NCI-H2196 treated with DMSO at 0.1 percent for 48 hours (cell line): Measurements from ENCODE around the gene GDF15.

Experiments
- DNase-seq: peaks from one replicate; lab custom pipeline; 2025; ENCODE audit not compliant: unreplicated experiment; lab: John Stamatoyannopoulos, UW

Gene GDF15

DNA sequence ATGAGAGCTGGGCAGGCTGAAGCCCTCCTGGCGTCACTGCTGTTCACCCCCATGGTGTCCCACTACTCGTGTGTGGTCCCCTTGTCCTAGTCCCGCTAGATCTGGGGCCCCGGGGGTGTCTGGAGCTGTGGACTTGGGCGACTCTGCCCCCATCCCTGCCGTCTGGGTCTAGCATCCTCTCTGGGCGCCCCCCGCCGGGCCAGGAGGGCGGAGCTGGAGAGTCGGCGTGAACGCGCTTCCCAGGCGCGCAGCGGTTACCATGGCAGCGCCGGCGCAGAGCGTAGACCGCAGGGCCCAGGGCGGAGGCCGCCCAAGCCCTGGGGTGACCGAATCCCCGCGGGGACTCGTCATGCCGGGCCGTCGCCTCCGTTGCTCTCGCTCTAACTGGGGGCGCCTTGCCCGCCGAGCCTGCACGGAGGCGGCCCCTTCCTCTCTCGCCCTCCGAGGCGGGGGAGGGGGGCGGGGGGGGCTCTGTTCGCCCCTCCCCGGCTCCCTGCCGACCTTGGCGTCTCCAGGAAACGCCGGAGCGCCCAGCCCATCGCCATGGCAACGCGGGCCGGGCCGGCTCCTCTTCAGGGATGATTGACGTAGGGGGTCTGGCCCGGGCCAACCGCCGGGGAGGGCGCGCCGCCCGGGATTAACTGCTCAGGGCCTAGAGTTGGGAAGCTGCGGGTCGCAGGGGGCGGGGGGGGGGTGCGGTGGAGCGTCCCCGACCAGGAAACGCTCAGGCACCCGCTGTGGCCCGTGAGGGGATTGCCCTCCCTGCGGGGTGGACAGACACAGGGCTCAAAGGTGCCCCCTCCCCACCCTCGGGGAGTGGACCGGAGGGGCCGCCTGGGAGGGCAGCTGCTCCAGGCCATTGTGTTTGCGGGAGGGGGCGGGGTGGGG is 43.1 kb downstream of the GDF15 start:
- peak; percentile 76 for DNase-seq

DNA sequence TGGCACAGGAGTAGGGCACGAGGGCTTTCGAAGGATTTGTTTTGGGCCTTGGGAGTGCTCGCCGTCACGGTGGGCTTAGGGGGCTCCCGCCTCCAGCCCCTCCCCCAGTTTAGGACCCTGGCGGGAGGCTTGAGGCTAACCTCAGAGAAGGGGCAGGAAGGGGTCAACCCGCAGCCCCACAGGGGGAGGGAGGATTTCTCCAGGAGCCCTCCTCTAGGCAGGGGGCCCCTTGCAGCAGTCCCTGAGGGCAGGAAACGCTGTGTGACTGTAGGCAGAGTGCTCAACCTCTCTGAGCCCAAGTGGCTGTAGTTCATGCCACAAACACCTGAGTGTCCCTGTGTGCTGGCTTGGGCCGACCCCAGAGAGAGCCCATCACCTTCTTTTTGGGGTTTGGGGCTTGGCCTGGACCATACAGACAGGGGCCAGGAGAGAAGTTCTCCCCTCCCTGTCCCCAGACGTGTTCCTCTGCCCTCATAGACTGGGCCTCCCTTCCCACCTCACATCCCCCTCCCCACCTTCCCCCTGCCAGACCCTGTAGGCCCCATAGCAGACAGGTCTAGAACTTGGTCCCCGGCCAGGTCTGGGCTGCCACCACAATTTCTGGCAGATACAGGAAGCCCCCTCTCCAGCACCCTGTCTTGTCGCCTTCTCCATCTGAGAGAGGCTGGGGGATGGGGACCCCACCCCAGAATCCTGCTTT is 43.9 kb downstream of the GDF15 start:
- DNase-seq: no peak

DNA sequence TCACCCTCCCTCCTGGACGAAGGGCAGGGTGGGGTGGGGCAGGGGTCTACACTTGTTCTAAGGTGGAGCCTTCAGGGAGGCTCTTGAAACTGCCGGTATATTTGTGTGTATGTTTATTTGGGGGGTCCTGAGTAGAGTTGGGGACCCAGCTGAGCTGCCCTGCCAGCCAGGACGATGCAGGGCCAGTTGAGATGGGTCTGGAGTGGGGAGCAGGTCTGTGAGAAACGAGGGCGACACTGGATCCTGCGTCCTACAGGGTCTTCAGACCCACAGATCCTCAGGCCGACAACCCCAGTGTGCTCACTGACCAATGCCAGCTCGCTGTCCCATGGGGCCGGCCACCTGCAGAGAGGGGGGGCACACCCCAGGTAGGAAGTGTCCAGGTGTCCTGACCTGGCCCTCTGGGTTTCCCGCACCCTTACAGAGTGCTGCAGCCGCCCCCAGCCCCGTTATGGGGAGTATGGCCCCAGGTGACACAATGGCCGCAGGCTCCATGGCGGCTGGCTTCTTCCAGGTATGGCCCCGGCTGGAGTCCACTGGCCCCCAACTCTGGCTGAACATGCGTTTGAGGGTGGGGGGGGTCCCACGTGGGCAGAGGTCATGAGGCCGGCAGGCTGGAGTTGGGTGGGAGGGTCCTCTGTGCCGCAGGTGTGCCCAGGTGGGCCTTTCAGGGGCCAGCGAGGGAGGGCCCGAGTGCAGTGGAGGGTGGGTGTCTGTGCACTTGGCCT is 44.6 kb downstream of the GDF15 start:
- DNase-seq: no peak

DNA sequence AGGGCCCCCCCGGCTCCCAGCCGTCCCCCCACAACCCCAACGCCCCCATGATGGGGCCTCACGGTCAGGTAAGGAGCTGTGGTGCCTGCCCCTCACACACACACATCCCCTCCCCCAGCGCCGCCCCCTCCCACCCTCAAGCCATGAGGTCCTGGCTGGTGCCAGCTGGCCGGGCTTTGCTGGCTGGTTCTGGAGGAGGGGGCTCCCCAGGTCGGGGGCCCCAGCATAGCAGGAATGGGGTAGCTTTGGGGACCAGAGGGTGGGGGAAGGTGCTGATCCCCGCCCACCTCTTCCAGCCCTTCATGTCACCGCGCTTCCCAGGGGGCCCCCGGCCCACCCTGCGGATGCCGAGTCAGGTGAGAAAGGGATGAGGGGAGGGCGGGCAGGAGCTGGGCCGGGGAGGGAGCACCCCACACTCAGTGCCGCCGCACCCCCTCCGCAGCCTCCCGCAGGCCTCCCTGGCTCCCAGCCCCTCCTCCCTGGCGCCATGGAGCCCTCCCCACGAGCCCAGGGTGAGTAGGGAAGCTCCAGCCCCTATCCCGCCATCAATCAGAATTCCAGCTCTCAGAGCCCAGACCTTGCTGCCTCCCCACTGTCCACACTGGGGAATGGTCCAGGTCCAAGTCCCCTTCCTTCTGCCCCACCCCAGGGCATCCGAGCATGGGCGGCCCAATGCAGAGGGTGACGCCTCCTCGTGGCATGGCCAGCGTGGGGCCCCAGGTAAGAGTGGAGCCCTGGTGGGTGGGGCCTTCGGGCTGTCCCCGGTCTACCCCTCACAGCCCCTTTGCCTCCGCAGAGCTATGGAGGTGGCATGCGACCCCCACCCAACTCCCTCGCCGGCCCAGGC is 45.6 kb downstream of the GDF15 start:
- DNase-seq: no peak

DNA sequence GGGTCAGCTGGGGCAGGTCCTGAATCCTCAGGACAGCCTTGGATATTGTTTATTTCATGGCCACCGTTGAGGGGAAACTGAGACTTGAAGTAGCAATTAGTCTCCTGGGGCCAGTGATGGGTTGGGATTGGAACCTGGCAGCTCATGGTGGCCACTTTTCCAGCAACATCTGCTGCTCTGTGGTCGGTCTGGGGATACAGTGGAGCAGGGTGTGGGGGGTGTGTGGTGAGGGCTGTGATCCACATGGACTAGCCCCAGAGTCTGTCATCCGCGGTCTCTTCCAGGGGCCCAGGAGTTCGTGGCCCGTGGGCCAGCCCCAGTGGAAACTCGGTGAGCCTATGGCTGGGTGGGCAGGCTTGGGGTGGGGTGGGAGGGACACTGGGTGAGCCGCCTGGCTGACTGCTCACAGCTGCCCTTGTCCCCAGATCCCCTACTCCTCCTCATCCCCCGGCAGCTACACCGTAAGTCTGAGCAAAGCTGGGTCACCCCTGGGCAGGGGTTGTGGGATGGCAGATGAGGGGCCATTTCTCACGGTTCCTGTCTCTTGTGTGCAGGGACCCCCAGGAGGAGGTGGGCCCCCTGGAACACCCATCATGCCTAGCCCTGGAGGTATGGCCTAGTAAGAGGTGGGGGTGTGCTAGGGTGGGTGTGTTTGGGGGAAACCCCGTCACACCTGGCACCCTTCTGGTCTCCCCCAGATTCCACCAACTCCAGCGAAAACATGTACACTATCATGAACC is 46.5 kb downstream of the GDF15 start:
- no peak for DNase-seq

DNA sequence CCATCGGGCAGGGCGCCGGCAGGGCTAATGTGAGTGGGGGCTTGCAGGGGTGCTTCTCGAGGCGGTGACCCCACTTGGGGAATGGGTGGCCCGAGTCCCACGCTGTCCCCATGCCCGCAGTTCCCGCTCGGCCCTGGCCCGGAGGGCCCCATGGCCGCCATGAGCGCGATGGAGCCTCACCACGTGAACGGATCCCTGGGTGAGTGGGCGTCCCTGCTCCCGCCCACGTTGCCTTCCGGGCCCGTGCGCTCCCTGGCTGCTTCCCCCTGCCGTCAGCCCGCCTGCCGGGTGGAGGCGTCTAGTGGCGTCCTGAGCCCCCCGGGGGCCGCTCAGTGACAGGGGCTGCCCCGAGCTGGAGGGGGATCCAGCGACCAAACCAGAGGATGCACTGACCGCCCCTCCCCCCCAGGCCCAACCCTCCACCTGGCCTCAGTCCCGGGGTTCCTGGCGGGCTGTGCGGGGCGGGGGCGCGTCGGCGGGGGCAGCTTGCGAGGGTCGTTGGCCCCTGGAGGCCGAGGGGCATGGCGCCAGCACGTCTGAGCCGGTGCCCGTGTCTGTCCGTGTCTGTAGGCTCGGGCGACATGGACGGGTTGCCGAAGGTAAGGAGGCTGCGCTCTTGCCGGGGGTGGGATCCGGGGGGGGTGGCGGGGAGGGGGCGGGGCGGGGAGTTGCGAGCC is 47.2 kb downstream of the GDF15 start:
- no peak for DNase-seq

DNA sequence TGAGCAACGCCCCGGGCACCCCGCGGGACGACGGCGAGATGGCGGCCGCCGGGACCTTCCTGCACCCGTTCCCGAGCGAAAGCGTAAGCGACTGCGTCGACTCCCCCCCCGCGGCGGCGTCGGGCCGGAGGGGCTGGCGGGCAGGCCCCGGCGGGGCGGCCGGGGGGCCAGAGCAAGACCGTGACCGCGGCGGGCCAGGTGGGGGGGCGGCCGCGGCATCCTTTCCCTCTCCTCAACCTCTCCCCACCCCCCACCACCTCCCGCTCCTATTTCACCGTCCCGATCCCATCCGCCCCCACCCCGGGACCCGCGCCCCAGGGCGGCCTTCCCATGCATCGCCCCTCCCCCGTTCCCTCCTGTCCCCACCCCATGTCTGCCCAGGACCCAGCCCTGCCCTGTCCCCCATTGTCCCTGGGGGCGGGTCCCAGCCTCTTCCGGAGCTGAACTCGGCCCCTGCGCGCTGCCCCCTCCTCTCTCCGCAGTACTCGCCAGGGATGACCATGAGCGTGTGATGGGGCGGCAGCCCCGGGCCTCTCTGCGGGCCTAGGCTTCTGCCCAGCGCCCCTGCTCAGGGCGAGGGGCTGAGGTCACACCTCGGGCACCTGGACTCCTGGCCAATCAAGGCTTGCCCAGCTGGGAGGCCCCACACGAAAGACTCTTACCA is 47.9 kb downstream of the GDF15 start:
- no peak for DNase-seq

DNA sequence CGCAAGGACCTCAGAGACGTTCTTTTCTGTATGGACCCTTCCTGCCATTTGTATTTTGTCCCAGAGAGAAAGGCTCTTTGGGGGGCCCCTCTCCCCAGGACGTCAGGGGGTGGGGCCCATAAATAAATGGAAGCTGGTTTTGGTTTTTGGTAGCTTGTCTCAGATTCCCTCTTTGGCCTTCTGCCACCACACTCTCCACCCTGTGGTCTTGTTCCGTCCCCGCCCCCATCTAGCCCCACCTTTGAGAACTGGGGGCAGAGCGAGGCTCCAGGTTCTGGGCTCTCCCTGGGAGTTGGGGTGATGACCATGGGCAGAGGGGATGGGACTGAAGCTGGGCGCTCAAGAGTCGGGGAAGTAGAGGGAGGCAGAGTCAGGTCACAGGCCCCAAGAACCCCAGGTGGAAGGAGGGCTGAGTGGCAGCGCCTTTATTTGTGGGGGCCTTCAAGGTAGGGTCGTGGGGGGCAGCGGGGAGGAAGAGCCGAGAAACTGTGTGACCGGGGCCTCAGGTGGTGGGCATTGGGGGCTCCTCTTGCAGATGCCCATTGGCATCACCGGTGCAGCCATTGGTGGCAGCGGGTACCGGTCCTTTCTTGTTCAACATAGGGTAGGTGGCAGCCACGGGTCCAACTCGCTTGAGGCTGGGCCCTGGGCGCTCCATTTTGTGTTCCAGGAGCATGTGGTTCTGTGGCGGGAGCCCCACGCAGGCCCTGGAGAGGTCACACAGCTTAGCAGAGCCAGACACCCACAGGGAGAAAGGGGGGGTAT is 48.6 kb downstream of the GDF15 start:
- no peak for DNase-seq

DNA sequence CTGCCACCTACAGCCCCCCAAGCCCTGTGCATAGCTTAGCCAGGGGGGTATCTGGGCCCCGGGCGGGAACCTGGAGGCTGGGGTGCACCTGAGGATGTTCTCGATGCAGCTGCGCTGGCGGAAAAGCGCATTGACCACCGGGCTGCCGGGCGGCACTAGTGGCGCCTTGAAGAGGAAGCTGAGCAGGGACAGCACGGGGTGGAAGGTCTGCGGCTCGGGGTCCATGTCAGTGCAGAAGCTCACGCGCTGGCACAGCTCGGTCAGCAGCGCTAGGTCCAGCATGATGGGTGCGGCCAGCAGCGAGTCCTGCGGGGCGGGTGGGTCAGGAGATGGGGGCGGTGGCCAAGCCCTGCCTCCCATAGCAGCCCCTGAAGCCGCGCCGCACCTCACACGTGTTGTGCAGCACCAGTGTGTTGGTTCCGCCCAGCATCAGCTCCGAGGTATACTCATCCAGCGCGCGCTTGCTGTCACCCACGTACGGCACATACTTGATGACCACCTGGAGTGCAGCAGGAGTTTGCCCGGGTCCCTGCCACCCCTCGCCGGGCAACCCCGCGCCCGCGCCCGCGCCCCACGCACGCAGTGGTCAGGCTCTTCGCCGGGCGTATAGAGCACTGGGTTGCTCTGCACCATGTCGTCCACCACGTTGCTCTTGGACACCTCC is 49.4 kb downstream of the GDF15 start:
- no peak for DNase-seq

DNA sequence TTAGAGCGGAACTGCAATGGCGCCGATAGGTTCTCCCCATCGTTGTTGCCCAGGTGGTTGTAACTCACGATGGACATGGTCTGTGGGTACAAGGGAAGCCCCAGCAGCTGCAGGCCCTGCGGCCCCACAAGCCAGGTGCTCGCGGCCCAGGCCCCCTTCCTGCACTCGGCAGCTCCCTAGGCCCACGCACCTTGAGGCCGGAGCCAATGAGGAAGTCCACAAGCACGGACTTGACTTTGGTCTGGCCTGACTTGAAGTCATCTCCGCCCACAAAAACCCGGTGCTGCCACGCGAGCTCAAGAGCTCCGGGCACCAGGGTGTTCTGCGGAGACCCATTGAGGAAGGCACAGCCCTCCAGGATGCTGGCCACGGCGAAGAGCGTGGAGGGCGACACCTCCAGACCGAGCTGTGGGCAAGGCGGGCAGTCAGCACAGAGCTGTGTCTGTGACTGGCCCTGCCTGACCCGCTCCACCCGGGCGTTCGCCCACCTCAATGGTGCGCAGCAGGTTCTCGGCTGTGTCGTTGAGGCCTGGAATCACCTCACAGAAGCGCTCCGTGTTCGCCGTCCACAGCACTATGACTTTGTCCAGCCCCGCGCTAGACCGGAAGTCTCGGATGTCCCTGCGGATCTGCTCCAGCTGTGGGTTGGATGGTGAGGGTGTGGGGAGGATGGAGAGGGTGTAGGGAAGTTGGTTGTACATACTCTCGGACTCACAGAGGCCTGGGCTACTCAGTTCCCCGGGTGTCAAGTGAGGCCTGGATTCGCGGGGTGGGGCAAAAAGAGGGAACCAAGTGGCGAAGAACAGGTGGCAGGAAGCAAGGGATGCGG is 50.1 kb downstream of the GDF15 start:
- DNase-seq: no peak

DNA sequence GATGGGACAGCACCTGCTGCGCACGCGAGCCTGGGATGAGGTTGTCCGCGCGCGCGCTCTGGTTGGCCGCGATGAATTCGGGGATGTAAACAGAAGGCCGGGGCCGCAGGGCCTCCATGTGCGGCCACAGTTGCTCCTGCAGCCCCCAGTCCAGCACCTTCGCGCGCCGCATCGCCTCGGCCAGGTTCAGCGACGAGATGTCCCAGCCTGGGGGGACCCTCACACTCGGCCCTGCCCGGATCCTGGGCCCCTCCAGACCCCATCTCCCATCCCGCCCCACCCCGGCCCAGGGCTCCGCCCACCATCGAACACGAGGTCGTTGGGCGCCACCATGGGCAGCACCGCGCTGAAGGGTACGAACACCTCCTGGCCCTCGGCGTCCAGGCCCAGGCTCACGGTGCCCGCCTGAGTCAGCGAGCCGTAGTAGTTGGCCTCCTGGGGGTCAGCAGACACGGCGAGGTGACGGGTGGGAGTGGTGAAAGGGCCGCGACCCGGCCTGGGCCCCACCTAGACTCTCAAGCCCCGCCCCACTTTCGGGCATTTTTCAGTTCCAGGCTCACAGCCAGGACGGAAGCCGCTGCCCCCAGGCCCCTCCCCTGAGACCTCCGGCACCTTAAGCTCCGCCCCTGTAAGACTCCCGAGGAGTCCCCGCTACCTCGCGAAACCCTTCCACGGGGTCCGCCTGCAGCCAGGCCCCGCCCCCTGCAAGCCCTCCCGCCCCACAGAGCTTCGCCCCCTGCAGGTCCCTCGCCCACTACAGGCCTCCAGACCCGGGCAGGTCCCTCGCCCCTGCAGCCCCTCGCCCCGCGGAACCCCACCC is 50.9 kb downstream of the GDF15 start:
- peak; percentile 68 for DNase-seq

DNA sequence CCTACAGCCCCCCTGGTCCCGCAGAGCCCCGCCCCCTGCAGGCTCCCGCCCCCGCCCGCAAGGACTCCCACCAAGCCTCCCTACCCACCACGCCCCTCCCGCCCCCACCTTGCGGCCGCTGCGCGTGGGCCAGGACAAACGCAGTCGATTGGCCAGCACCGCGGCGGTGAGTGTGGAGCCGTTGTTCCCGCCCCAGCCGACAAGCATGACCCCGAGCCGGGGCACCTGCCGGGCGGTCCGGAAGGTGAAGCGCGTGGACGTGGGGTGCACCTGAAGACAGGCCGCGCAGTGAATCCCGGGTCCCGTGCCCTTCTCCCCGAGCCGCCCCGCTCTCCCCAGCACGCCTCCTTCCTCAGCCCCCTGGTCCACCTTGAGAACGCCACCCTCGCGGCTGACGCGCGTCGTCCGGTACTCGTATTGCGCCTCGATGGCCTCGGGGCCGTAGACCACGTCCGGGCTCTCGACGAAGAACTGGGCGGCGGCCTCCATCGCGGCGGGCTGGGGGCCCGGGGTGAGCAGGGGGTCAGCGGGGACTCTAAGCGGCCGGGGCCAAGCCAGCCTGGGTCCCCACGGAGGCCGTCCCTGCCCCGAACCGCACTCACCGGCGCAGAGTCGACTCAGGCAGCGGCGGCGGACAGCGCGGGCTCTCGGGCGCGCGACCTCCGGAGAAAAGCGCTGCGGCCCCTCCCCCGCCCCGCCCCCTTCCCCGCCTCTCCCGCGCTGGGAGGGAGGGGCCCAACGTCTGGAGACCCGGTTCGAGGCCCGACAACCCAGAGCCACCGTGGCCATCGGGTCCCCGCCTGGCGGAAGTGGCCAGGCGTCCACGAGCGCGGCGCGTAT is 51.8 kb downstream of the GDF15 start, which contains the start of gene ISYNA1:
Gene ISYNA1, minus strand, starts transcription at position 643 of the 840 bp plus-strand sequence. Its CDS starts 154 bp downstream, at position 489.
- peak; percentile 41 for DNase-seq

DNA sequence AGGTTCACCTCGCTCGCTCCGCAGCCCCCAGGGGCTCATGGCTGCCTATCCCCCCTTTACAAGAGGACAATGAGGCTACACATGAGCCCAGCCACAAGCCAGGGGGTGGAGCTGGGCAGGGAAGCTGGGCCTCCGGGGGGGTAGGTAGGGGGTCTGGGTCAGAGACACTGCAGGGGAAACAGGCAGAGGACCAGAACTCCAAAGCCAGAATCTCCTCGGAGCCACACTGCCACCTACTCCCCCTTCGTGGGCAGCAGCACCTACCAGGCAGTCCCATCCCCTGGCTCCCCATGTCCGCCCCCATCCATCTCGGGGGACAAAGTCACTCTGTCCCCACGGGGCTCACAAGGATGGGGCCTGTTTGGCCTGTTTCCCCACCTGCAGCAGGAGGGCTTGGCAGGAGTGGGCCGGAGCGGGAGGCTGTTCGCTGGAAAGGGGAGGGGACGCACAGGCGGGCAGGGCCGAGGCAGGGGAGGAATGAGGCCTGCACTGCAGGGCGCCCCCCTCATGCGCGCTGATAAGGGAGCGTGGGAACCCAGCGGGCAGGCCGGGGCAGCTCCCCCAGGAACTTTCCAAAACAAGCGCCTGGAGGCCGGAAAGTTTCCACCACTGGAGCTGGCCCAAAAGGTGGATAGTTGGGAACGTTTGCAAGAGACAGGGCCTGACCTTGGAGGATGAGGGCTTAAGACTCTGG is 52.5 kb downstream of the GDF15 start:
- DNase-seq: no peak
